ENCODE measurements around the gene MYOCD. TPM values are rescaled to one million over a fixed set of nuclear protein-coding genes. Genes with fewer than 3 reads are reported as not detected.

MYOCD gene
- total and polyA plus RNA-seq, 8 donors: 1.4 to 61.4 (median 14.0) TPM

DNA sequence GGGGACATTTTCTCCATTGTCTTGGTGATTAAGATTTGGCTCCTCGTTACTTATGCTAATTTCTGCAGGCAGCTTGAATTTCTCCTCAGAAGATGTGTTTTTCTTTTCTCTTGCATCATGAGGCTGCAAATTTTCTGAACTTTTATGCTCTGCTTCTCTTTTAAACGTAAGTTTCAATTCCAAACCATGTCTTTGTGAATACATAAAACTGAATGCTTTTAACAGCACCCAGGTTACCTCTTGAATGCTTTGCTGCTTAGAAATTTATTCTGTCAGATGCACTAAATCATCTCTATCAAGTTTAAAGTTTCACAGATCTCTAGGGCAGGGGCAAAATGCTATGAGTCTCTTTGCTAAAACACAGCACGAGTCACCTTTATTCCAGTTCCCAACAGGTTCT lies 143.0 kb downstream of the MYOCD start:
- DNase-seq: no peak
- Histone ChIP-seq H3K27ac (no peak overlapping the region), H3K27me3 (no peaks in the 10 kb centered on the region), H3K4me1 (no peaks in the 10 kb centered on the region), H3K9me3 (peaks cover 0 to 24% (median 14%) of the 10 kb centered on the region in 4 donors), H3K36me3 (no peaks in the 10 kb centered on the region), H3K4me3 (no peak overlapping the region)
- 89 to 96% (median 94%) methylated on average over 3 of the region's 3 CpGs for WGBS, 5 donors
- intact Hi-C loops (cut with DNase I; ENCODE audit: low total_unique reads): no loop called here
- TF ChIP-seq EP300 (IDR thresholded peaks at IDR 0.05) (no peak), POLR2A (IDR thresholded peaks at IDR 0.05) (no peak), POLR2AphosphoS5 (IDR thresholded peaks at IDR 0.05) (no peak)
- TF ChIP-seq, protein P1, sequence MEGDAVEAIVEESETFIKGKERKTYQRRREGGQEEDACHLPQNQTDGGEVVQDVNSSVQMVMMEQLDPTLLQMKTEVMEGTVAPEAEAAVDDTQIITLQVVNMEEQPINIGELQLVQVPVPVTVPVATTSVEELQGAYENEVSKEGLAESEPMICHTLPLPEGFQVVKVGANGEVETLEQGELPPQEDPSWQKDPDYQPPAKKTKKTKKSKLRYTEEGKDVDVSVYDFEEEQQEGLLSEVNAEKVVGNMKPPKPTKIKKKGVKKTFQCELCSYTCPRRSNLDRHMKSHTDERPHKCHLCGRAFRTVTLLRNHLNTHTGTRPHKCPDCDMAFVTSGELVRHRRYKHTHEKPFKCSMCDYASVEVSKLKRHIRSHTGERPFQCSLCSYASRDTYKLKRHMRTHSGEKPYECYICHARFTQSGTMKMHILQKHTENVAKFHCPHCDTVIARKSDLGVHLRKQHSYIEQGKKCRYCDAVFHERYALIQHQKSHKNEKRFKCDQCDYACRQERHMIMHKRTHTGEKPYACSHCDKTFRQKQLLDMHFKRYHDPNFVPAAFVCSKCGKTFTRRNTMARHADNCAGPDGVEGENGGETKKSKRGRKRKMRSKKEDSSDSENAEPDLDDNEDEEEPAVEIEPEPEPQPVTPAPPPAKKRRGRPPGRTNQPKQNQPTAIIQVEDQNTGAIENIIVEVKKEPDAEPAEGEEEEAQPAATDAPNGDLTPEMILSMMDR (IDR thresholded peaks at IDR 0.05): no peak

DNA sequence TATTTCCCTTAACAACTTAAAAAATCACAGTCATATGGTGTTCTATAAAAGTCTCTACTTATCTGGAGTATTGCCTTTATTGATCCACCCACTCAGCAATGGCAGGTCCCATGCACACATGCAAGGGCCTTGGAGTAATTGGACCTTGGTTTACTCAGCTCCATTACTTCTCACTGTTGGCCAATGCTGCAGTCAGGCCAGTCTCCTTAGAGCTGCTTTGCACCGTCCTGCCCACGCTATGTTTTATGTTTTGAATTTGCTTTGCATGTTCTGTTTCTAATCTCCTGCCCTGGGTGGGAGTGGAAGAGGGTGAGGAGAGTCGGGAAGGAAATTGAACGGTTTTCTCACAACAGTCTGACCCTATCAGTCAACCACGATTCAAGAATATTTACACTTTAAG lies 147.2 kb downstream of the MYOCD start:
- intact Hi-C loops (cut with DNase I; ENCODE audit: low total_unique reads): no loop called here
- TF ChIP-seq POLR2A (IDR thresholded peaks at IDR 0.05) (no peak), EP300 (IDR thresholded peaks at IDR 0.05) (no peak)

DNA sequence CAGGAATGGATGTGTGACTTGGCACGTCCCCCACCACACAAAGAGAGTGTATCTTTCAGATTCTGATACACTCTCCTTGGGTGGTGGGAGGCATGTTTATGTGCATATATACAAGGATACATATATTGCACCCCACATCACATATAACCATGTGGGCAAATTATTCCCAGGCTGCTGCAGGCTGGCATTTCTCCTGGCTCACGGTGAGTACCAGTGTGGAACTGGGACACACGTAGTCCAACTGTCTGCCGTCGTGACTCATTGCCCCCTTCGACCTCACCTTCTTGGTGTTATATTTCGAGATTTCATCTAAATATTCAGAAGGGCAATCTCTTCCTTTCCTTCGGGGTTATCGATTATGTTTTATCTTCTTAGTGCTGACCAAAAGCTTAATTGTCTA lies 148.0 kb downstream of the MYOCD start:
- TF ChIP-seq, protein P1 (IDR thresholded peaks at IDR 0.05): no peak
- TF ChIP-seq POLR2A (IDR thresholded peaks at IDR 0.05) (no peak), EP300 (IDR thresholded peaks at IDR 0.05) (no peak), POLR2AphosphoS5 (IDR thresholded peaks at IDR 0.05) (no peak)
- peaks cover 0 to 13% (median 4%) of the 10 kb centered on the region in 4 donors for H3K9me3 ChIP-seq
- no peak overlapping the region for H3K4me3 ChIP-seq
- H3K27ac ChIP-seq: no peak overlapping the region
- H3K36me3 ChIP-seq: no peaks in the 10 kb centered on the region
- intact Hi-C loops (cut with DNase I; ENCODE audit: low total_unique reads): no loop called here
- DNase-seq: no peak
- 78 to 89% (median 86%) methylated on average over 9 of the region's 9 CpGs for WGBS, 5 donors
- no peaks in the 10 kb centered on the region for H3K4me1 ChIP-seq
- no peaks in the 10 kb centered on the region for H3K27me3 ChIP-seq

More for the DNA sequence above, 147.2 kb downstream of the MYOCD start:
- Histone ChIP-seq H3K4me3 (no peak overlapping the region), H3K4me1 (no peaks in the 10 kb centered on the region), H3K27me3 (no peaks in the 10 kb centered on the region), H3K36me3 (no peaks in the 10 kb centered on the region), H3K27ac (no peak overlapping the region), H3K9me3 (peaks cover 0 to 14% (median 10%) of the 10 kb centered on the region in 4 donors)
- DNase-seq: peak in 1 of 2 donors; percentile 11
- 20 to 37% (median 20%) methylated on average over 5 of the region's 5 CpGs for WGBS, 5 donors

DNA sequence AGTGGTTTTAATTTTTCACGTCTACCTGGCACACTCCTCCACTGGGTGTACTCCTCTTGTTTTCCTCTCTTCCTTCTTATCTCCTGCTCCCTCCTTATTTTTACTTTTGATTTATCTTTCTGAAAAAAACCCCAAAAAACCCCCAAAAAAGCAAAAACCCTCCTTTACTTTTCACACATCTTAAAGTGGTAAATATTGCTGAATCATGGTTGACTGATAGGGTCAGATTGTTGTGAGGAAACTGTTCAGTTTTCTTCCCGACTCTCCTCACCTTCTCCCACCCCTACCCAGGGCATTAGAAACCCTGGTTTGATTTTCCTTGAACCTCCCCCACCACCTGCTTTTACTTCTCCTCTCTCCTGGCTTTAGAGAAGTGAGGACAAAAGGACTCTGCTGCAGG lies 149.0 kb downstream of the MYOCD start:
- no peaks in the 10 kb centered on the region for H3K36me3 ChIP-seq
- peaks cover 0 to 6% (median 0%) of the 10 kb centered on the region in 4 donors for H3K9me3 ChIP-seq
- intact Hi-C loops (cut with DNase I; ENCODE audit: low total_unique reads): no loop called here
- H3K4me1 ChIP-seq: no peaks in the 10 kb centered on the region
- 61 to 81% (median 71%) methylated on average over 2 of the region's 2 CpGs for WGBS, 5 donors
- TF ChIP-seq EP300 (IDR thresholded peaks at IDR 0.05): no peak
- TF ChIP-seq POLR2A (IDR thresholded peaks at IDR 0.05): no peak
- H3K27ac ChIP-seq: no peak overlapping the region
- DNase-seq: no peak
- H3K4me3 ChIP-seq: no peak overlapping the region
- no peaks in the 10 kb centered on the region for H3K27me3 ChIP-seq

DNA sequence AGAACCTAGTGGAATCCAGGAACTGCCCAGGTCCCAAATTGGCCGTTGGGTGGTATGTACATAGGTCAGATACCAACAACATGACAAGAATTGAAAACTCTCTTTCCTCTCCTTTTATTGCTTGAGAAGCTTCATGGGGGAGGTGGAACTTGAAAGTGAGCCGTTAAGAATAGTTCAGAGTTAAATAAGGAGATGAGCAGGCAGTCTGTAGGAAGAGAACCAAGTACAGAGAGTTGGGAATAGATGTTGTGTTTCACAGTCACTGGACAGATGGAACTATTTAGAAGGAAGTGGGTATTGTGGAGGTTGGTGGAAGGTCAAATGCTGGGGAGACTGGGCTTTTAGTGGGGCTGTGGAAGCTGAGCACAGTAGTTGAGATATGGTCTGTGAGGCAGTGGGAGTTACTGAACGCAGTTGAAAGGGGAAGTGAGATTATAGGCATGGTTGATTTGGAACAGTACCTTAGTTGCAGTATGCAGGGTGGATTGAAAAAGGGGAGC lies 150.0 kb downstream of the MYOCD start:
- no peaks in the 10 kb centered on the region for H3K4me1 ChIP-seq
- intact Hi-C loops (cut with DNase I; ENCODE audit: low total_unique reads): no loop called here
- WGBS, 5 donors: 46 to 58% (median 57%) methylated on average over 3 of the region's 3 CpGs
- no peak overlapping the region for H3K4me3 ChIP-seq
- peaks cover 0 to 6% (median 0%) of the 10 kb centered on the region in 4 donors for H3K9me3 ChIP-seq
- no peaks in the 10 kb centered on the region for H3K36me3 ChIP-seq
- TF ChIP-seq POLR2AphosphoS5 (IDR thresholded peaks at IDR 0.05): no peak
- no peak for TF ChIP-seq POLR2A (IDR thresholded peaks at IDR 0.05)
- TF ChIP-seq EP300 (IDR thresholded peaks at IDR 0.05): no peak
- TF ChIP-seq, protein P1 (IDR thresholded peaks at IDR 0.05): no peak
- H3K27ac ChIP-seq: no peak overlapping the region
- H3K27me3 ChIP-seq: no peaks in the 10 kb centered on the region
- no peak for DNase-seq

Other genes with a start within 250 kb of the MYOCD start
- gene ARHGAP44, start 123.6 kb downstream of the MYOCD start, total RNA-seq: 100 to 1,000 TPM in 1 of 5 donors, 10 to 100 TPM in 1, 1 to 10 TPM in 3; 4.7 to 239 (median 9.5) TPM
- 1 to 10 TPM; 2.8 to 6.0 (median 4.9) TPM for gene ARHGAP44, start 123.6 kb downstream of the MYOCD start, polyA plus RNA-seq

Data from stomach (tissue), 9 donors.